Keratinocyte (primary cell): Measurements from ENCODE around the gene ZDHHC7. TPM values are rescaled to one million over a fixed set of nuclear protein-coding genes. Genes with fewer than 3 reads are reported as not detected.
A peak's percentile ranks its signal among the peaks of the same experiment; 100 is the strongest.

Source experiments
- DNase-seq: peaks from one replicate; pipeline ENCODE4 v3.0.0-alpha.2; 2011; ENCODE audit warnings: low read depth, missing footprints, low spot score
- FAIRE-seq: peaks from 2 replicates; lab custom pipeline; 2011; peaks lifted over from hg19 to GRCh38; lab: Jason Lieb, UNC
- H2AFZ ChIP-seq: 2 replicates; pipeline ENCODE4 v1.6.0; 2012; ENCODE audit warnings: low read length, control low read depth, inconsistent platforms; ENCODE audit not compliant: control insufficient read depth
- H3K27ac ChIP-seq: 2 replicates; pipeline ENCODE4 v1.5.1; 2011; ENCODE audit warnings: low read length; ENCODE audit not compliant: control insufficient read depth, insufficient read depth
- H3K27me3 ChIP-seq: 3 replicates; pipeline ENCODE4 v1.6.0; 2011; ENCODE audit warnings: low read length; ENCODE audit not compliant: control insufficient read depth, insufficient read depth; ENCODE audit errors: extremely low read depth
- H3K36me3 ChIP-seq, 2 experiments: 2 replicates in 1 of 2; 3 replicates in 1 of 2; pipeline ENCODE4 v1.5.1; 2011; ENCODE audit warnings: low read length in 2 of 2, mild to moderate bottlenecking in 1 of 2; ENCODE audit not compliant: control insufficient read depth in 2 of 2, insufficient read depth in 2 of 2; ENCODE audit errors: extremely low read depth in 1 of 2
- H3K4me1 ChIP-seq: 3 replicates; pipeline ENCODE4 v1.5.1; 2011; ENCODE audit warnings: low read length; ENCODE audit not compliant: control insufficient read depth, insufficient read depth; ENCODE audit errors: extremely low read depth
- H3K4me2 ChIP-seq: 3 replicates; pipeline ENCODE4 v1.6.0; 2011; ENCODE audit warnings: low read depth, low read length; ENCODE audit not compliant: control insufficient read depth, insufficient read depth; ENCODE audit errors: extremely low read depth
- H3K4me3 ChIP-seq, 3 experiments: fragments of 200-600 bp in 1 of 3; sonication (generic) in 1 of 3; 2 replicates in 2 of 3; 3 replicates in 1 of 3; pipeline ENCODE4 v1.5.1; 2011 to 2016; ENCODE audit warnings: low read length in 3 of 3, mild to moderate bottlenecking in 3 of 3, control low read depth in 2 of 3, inconsistent platforms in 1 of 3, low read depth in 1 of 3, mixed read lengths in 1 of 3, mixed run types in 1 of 3, moderate library complexity in 1 of 3; ENCODE audit not compliant: control insufficient read depth in 2 of 3, insufficient read depth in 2 of 3; ENCODE audit errors: extremely low read depth in 1 of 3
- H3K79me2 ChIP-seq: 2 replicates; pipeline ENCODE4 v1.6.0; 2012; ENCODE audit warnings: low read length; ENCODE audit not compliant: control insufficient read depth, insufficient read depth
- H3K9ac ChIP-seq: 3 replicates; pipeline ENCODE4 v1.6.0; 2011; ENCODE audit warnings: low read length; ENCODE audit not compliant: control insufficient read depth, insufficient read depth; ENCODE audit errors: extremely low read depth
- H3K9me1 ChIP-seq: 3 replicates; pipeline ENCODE4 v1.6.0; 2011; ENCODE audit warnings: low read length; ENCODE audit not compliant: control insufficient read depth, insufficient read depth; ENCODE audit errors: extremely low read depth
- H3K9me3 ChIP-seq: 2 replicates; pipeline ENCODE4 v1.5.1; 2012; ENCODE audit warnings: low read depth, low read length; ENCODE audit not compliant: control insufficient read depth
- H4K20me1 ChIP-seq: 3 replicates; pipeline ENCODE4 v1.6.0; 2011; ENCODE audit warnings: low read length; ENCODE audit not compliant: control insufficient read depth, insufficient read depth; ENCODE audit errors: extremely low read depth
- CTCF ChIP-seq, 3 experiments: IDR thresholded peaks in 1 of 3; conservative IDR thresholded peaks in 1 of 3; optimal IDR thresholded peaks in 1 of 3; 2 replicates in 2 of 3; 3 replicates in 1 of 3; pipeline versions ENCODE3 to v1.5.1; 2011; ENCODE audit warnings: low read length in 3 of 3, mild to moderate bottlenecking in 3 of 3, moderate library complexity in 2 of 3, control low read depth in 1 of 3, inconsistent platforms in 1 of 3; ENCODE audit not compliant: insufficient read depth in 2 of 3; ENCODE audit errors: extremely low read depth in 1 of 3
- EZH2 ChIP-seq: IDR thresholded peaks from one replicate; pipeline ENCODE4 v1.6.1; 2012; ENCODE audit warnings: inconsistent platforms, mild to moderate bottlenecking, low read length, moderate library complexity
- dilution Hi-C: fragments of 300-500 bp; cut with MboI; formaldehyde crosslinking; loops from one replicate; pipeline ENCODE4 v1.7.0; 2020; ENCODE audit warnings: low sequenced_read_pairs; ENCODE audit not compliant: extremely low pct_ligation_motif_present
- polyA minus RNA-seq, 3 experiments: library from RNA; depleted of rRNA, polyadenylated mRNA; stranded (reverse); fragments of >200 nt; gene quantifications; 1 replicate in 1 of 3; 2 replicates in 1 of 3; 3 replicates in 1 of 3; pipeline ENCODE4 v1.2.3, GENCODE V29; 2011
- polyA plus RNA-seq, 5 experiments: library from polyadenylated mRNA; depleted of rRNA in 3 of 5; stranded (reverse) in 3 of 5; stranded (forward) in 1 of 5; unstranded in 1 of 5; fragments of >200 nt; gene quantifications; 1 replicate in 1 of 5; 2 replicates in 3 of 5; 3 replicates in 1 of 5; pipeline versions ENCODE4 v1.2.1 to v1.2.3, GENCODE V29; 2011 to 2012; ENCODE audit warnings: missing spikeins in 2 of 5, low read depth in 1 of 5, low replicate concordance in 1 of 5

Gene ZDHHC7
- polyA plus RNA-seq: 36.1 to 58.9 TPM (median 37.8 TPM) in 3 replicates
- polyA plus RNA-seq (2011; ENCODE audit: low read depth): 12.3 TPM
- 53.5 and 81.2 TPM in 2 replicates for polyA plus RNA-seq (2011; cell fraction: cytosol; rRNA removed)
- polyA plus RNA-seq (2011; cell fraction: nucleus; rRNA removed): 98.1 and 113 TPM in 2 replicates
- polyA plus RNA-seq (2012; ENCODE audit: low replicate concordance): 31.7 and 40.2 TPM in 2 replicates
- polyA minus RNA-seq: 37.9 to 225 TPM (median 43.5 TPM) in 3 replicates
- 27.6 TPM for polyA minus RNA-seq (2011; cell fraction: cytosol; rRNA and poly(A)+ RNA removed)
- 47.8 and 66.1 TPM in 2 replicates for polyA minus RNA-seq (2011; cell fraction: nucleus; rRNA and poly(A)+ RNA removed)

- no peak for FAIRE-seq
- peak within 1 kb of the TSS; percentile 96 for H2AFZ ChIP-seq
- no peaks in the 10 kb centered on the region for H4K20me1 ChIP-seq
- H3K9ac ChIP-seq: peak within 1 kb of the TSS; percentile 91
- no peaks in the 10 kb centered on the region for H3K27me3 ChIP-seq
- no peaks in the 10 kb centered on the region for H3K9me3 ChIP-seq
- peaks cover 18% of the 10 kb centered on the region for H3K4me1 ChIP-seq
- dilution Hi-C loops: no loop called here
- TF ChIP-seq CTCF (optimal IDR thresholded peaks at IDR 0.05 in 1 of 3, IDR thresholded peaks at IDR 0.05 in 1 of 3, conservative IDR thresholded peaks at IDR 0.05 in 1 of 3; ENCODE audit: extremely low read depth in 1 of 3, insufficient read depth in 2 of 3, low read length in 3 of 3) (peak in 1 of 3 experiments; percentile 7), EZH2 (no peak)
- H3K79me2 ChIP-seq: peaks cover 47% of the 10 kb centered on the region
- H3K36me3 ChIP-seq: peaks cover 0 to 2% of the 10 kb centered on the region in 2 experiments
- peak within 1 kb of the TSS; percentile 85 to 98 (median 91) for H3K4me3 ChIP-seq
- H3K4me2 ChIP-seq: peak within 1 kb of the TSS; percentile 94
- H3K9me1 ChIP-seq: peaks cover 2% of the 10 kb centered on the region
- no peak for DNase-seq
- peak within 1 kb of the TSS; percentile 92 for H3K27ac ChIP-seq
Observed at GRCh38 chr16:85010931-85011845, at the start of gene ZDHHC7. ZDHHC7 (minus strand) TSS chr16:85011535; CDS start chr16:84990618, 20,917 bp downstream.

GRCh38 chr16:85058909-85059308 lies 47.6 kb upstream of the ZDHHC7 start:
- Histone ChIP-seq H2AFZ (no peak overlapping the region), H3K9me1 (no peaks in the 10 kb centered on the region), H4K20me1 (no peaks in the 10 kb centered on the region), H3K4me2 (no peak overlapping the region), H3K4me3 (no peak overlapping the region), H3K27ac (no peak overlapping the region), H3K79me2 (no peaks in the 10 kb centered on the region), H3K4me1 (peaks cover 6% of the 10 kb centered on the region), H3K27me3 (no peaks in the 10 kb centered on the region), H3K9ac (no peak overlapping the region), H3K9me3 (no peaks in the 10 kb centered on the region), H3K36me3 (no peaks in the 10 kb centered on the region)
- DNase-seq (no peak), FAIRE-seq (no peak)
- TF ChIP-seq CTCF (optimal IDR thresholded peaks at IDR 0.05 in 1 of 3, IDR thresholded peaks at IDR 0.05 in 1 of 3, conservative IDR thresholded peaks at IDR 0.05 in 1 of 3; ENCODE audit: extremely low read depth in 1 of 3, insufficient read depth in 2 of 3, low read length in 3 of 3) (no peak), EZH2 (no peak)
- dilution Hi-C loops: no loop called here
